ENCODE measurements around the gene MZT2A. TPM values are rescaled to one million over a fixed set of nuclear protein-coding genes. Genes with fewer than 3 reads are reported as not detected.
"Not testable (repeated sequence)": the region's sequence is repeated elsewhere in the genome, so short reads cannot be mapped to it uniquely, and the experiment has no call there.

The MZT2A gene
- 37.4 TPM for total RNA-seq
- 148 TPM for polyA plus RNA-seq

GRCh38 chr2:131492015-131492417 lies at the start of gene MZT2A:
Gene MZT2A, minus strand, starts transcription at chr2:131492397. Its CDS starts 21 bp downstream, at chr2:131492376.
- H3K27ac ChIP-seq (ENCODE audit: low read depth) = peak within 1 kb of the TSS; percentile 95
- H3K36me3 ChIP-seq (ENCODE audit: insufficient read depth); H3K4me1 ChIP-seq (ENCODE audit: insufficient read depth); DNase-seq (ENCODE audit: extremely low spot score): not testable (repeated sequence)
- peak within 1 kb of the TSS; percentile 67 for H3K4me3 ChIP-seq (ENCODE audit: low read depth, low read length)
- under 1% methylated on average over 53 of the region's 53 CpGs for WGBS

GRCh38 chr2:131538856-131539255 lies 46.7 kb upstream of the MZT2A start:
- not testable (repeated sequence) for H3K36me3 ChIP-seq (ENCODE audit: insufficient read depth); DNase-seq (ENCODE audit: extremely low spot score); H3K4me3 ChIP-seq (ENCODE audit: low read depth, low read length); H3K4me1 ChIP-seq (ENCODE audit: insufficient read depth); H3K27ac ChIP-seq (ENCODE audit: low read depth)
- 92% methylated on average over 13 of the region's 13 CpGs for WGBS

- not testable (repeated sequence) for DNase-seq (ENCODE audit: extremely low spot score); H3K36me3 ChIP-seq (ENCODE audit: insufficient read depth); H3K27ac ChIP-seq (ENCODE audit: low read depth); H3K4me1 ChIP-seq (ENCODE audit: insufficient read depth); H3K4me3 ChIP-seq (ENCODE audit: low read depth, low read length)
- 95% methylated on average over 14 of the region's 14 CpGs for whole genome bisulfite sequencing
These were observed 44.6 kb upstream of the MZT2A start for GRCh38 chr2:131536841-131537240.

- H3K36me3 ChIP-seq (ENCODE audit: insufficient read depth); H3K4me1 ChIP-seq (ENCODE audit: insufficient read depth); H3K27ac ChIP-seq (ENCODE audit: low read depth); H3K4me3 ChIP-seq (ENCODE audit: low read depth, low read length); DNase-seq (ENCODE audit: extremely low spot score): not testable (repeated sequence)
- WGBS = 82% methylated on average over 21 of the region's 21 CpGs
These were observed 44.0 kb upstream of the MZT2A start for GRCh38 chr2:131535951-131536826.

GRCh38 chr2:131535526-131535925 lies 43.3 kb upstream of the MZT2A start:
- H3K36me3 ChIP-seq (ENCODE audit: insufficient read depth) = no peaks in the 10 kb centered on the region
- H3K27ac ChIP-seq (ENCODE audit: low read depth) = no peak overlapping the region
- H3K4me3 ChIP-seq (ENCODE audit: low read depth, low read length) = no peak overlapping the region
- DNase-seq (ENCODE audit: extremely low spot score) = no peak
- H3K4me1 ChIP-seq (ENCODE audit: insufficient read depth) = no peaks in the 10 kb centered on the region
- 67% methylated on average over 4 of the region's 4 CpGs for WGBS

GRCh38 chr2:131534965-131535364 lies 42.8 kb upstream of the MZT2A start:
- DNase-seq (ENCODE audit: extremely low spot score); H3K27ac ChIP-seq (ENCODE audit: low read depth); H3K4me1 ChIP-seq (ENCODE audit: insufficient read depth); H3K36me3 ChIP-seq (ENCODE audit: insufficient read depth); H3K4me3 ChIP-seq (ENCODE audit: low read depth, low read length): not testable (repeated sequence)
- WGBS = 66% methylated on average over 11 of the region's 11 CpGs

- H3K4me3 ChIP-seq (ENCODE audit: low read depth, low read length); H3K4me1 ChIP-seq (ENCODE audit: insufficient read depth); H3K27ac ChIP-seq (ENCODE audit: low read depth); H3K36me3 ChIP-seq (ENCODE audit: insufficient read depth); DNase-seq (ENCODE audit: extremely low spot score): not testable (repeated sequence)
- WGBS = 76% methylated on average over 10 of the region's 13 CpGs
These were observed 42.1 kb upstream of the MZT2A start for GRCh38 chr2:131534317-131534672.

GRCh38 chr2:131533609-131534316 lies 41.6 kb upstream of the MZT2A start:
- not testable (repeated sequence) for H3K27ac ChIP-seq (ENCODE audit: low read depth); H3K36me3 ChIP-seq (ENCODE audit: insufficient read depth); H3K4me3 ChIP-seq (ENCODE audit: low read depth, low read length); H3K4me1 ChIP-seq (ENCODE audit: insufficient read depth); DNase-seq (ENCODE audit: extremely low spot score)
- 68% methylated on average over 15 of the region's 17 CpGs for WGBS

GRCh38 chr2:131532723-131533608 lies 40.8 kb upstream of the MZT2A start:
- not testable (repeated sequence) for H3K27ac ChIP-seq (ENCODE audit: low read depth); DNase-seq (ENCODE audit: extremely low spot score); H3K4me3 ChIP-seq (ENCODE audit: low read depth, low read length); H3K36me3 ChIP-seq (ENCODE audit: insufficient read depth); H3K4me1 ChIP-seq (ENCODE audit: insufficient read depth)
- 78% methylated on average over 23 of the region's 23 CpGs for WGBS

- not testable (repeated sequence) for H3K4me1 ChIP-seq (ENCODE audit: insufficient read depth); H3K27ac ChIP-seq (ENCODE audit: low read depth); DNase-seq (ENCODE audit: extremely low spot score); H3K36me3 ChIP-seq (ENCODE audit: insufficient read depth); H3K4me3 ChIP-seq (ENCODE audit: low read depth, low read length)
- 96% methylated on average over 6 of the region's 11 CpGs for WGBS
These were observed 39.5 kb upstream of the MZT2A start for GRCh38 chr2:131531547-131532185.

- not testable (repeated sequence) for H3K27ac ChIP-seq (ENCODE audit: low read depth); H3K4me1 ChIP-seq (ENCODE audit: insufficient read depth); H3K4me3 ChIP-seq (ENCODE audit: low read depth, low read length); DNase-seq (ENCODE audit: extremely low spot score); H3K36me3 ChIP-seq (ENCODE audit: insufficient read depth)
- WGBS = 84% methylated on average over 20 of the region's 22 CpGs
These were observed 38.6 kb upstream of the MZT2A start for GRCh38 chr2:131530626-131531344.

GRCh38 chr2:131529864-131530445 lies 37.8 kb upstream of the MZT2A start:
- 92% methylated on average over 5 of the region's 5 CpGs for WGBS
- H3K4me3 ChIP-seq (ENCODE audit: low read depth, low read length); H3K4me1 ChIP-seq (ENCODE audit: insufficient read depth); H3K27ac ChIP-seq (ENCODE audit: low read depth); H3K36me3 ChIP-seq (ENCODE audit: insufficient read depth); DNase-seq (ENCODE audit: extremely low spot score): not testable (repeated sequence)
